Transverse colon (tissue), 3 donors: ENCODE results near the gene TMEM107.

Source experiments
- POLR2A ChIP-seq: fragments of 450-650 bp; IDR thresholded peaks from one replicate; pipeline ENCODE4 v1.6.1; 2016; ENCODE audit warnings: antibody characterized with exemption, mild to moderate bottlenecking, moderate library complexity
- TF ChIP-seq, protein P1 (sequence below), 5 experiments: fragments of 200-600 bp in 3 of 5; fragments of 450-650 bp in 2 of 5; sonication (generic) in 3 of 5; IDR thresholded peaks; 1 replicate in 2 of 5; 2 replicates in 3 of 5; pipeline ENCODE4 v1.5.1; 2016 to 2017; ENCODE audit warnings: antibody characterized with exemption in 5 of 5, inconsistent platforms in 3 of 5, mild to moderate bottlenecking in 2 of 5, moderate library complexity in 1 of 5

- TF ChIP-seq, protein P1, sequence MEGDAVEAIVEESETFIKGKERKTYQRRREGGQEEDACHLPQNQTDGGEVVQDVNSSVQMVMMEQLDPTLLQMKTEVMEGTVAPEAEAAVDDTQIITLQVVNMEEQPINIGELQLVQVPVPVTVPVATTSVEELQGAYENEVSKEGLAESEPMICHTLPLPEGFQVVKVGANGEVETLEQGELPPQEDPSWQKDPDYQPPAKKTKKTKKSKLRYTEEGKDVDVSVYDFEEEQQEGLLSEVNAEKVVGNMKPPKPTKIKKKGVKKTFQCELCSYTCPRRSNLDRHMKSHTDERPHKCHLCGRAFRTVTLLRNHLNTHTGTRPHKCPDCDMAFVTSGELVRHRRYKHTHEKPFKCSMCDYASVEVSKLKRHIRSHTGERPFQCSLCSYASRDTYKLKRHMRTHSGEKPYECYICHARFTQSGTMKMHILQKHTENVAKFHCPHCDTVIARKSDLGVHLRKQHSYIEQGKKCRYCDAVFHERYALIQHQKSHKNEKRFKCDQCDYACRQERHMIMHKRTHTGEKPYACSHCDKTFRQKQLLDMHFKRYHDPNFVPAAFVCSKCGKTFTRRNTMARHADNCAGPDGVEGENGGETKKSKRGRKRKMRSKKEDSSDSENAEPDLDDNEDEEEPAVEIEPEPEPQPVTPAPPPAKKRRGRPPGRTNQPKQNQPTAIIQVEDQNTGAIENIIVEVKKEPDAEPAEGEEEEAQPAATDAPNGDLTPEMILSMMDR (IDR thresholded peaks at IDR 0.05) = no peak
- peak; percentile 79 for TF ChIP-seq POLR2A
Observed at GRCh38 chr17:8222630-8223355, 46.6 kb upstream of the TMEM107 start.
